ENCODE data around the gene SMIM45.

GRCh38 chr22:41976961-41977566 is 25.1 kb downstream of the SMIM45 start:
- no peak for TF ChIP-seq JUN (CRISPR knock-in tag; IDR thresholded peaks at IDR 0.05)
- TF ChIP-seq CTCF (IDR thresholded peaks at IDR 0.05): no peak
- TF ChIP-seq ATF3 (CRISPR knock-in tag; conservative IDR thresholded peaks at IDR 0.05): no peak
- no peak for TF ChIP-seq NR2C2 (CRISPR knock-in tag; IDR thresholded peaks at IDR 0.05)
- no peak for TF ChIP-seq JAZF1 (CRISPR knock-in tag; IDR thresholded peaks at IDR 0.05)
- no peak for TF ChIP-seq ATF6 (CRISPR knock-in tag; IDR thresholded peaks at IDR 0.05)
- TF ChIP-seq E2F1 (CRISPR knock-in tag; IDR thresholded peaks at IDR 0.05): no peak
- no peak for TF ChIP-seq TEAD4 (CRISPR knock-in tag; IDR thresholded peaks at IDR 0.05)
